SK-N-SH (cell line): ENCODE data around the gene CAMSAP1.

ENCODE experiments used
- EZH2phosphoT487 ChIP-seq: fragments of 200-600 bp; sonication (generic); IDR thresholded peaks from 2 replicates; pipeline ENCODE4 v1.6.1; 2017; ENCODE audit warnings: low read depth, mixed run types, mild to moderate bottlenecking, antibody characterized with exemption, moderate library complexity, borderline replicate concordance
- FOXJ3 ChIP-seq: sonication (generic); formaldehyde crosslinking; IDR thresholded peaks from 2 replicates; pipeline ENCODE4 v1.5.1; 2020; ENCODE audit warnings: mild to moderate bottlenecking, missing genetic modification reagents
- GATA2 ChIP-seq: sonication (generic); formaldehyde crosslinking; IDR thresholded peaks from 2 replicates; pipeline ENCODE4 v1.5.0; 2020; ENCODE audit warnings: mild to moderate bottlenecking, missing genetic modification reagents
- JUND ChIP-seq: IDR thresholded peaks from 2 replicates; pipeline ENCODE4 v1.4.0; 2012
- NFIC ChIP-seq: IDR thresholded peaks from 2 replicates; pipeline ENCODE4 v1.4.0; 2012; ENCODE audit warnings: borderline replicate concordance
- NRF1 ChIP-seq: IDR thresholded peaks from 2 replicates; pipeline ENCODE4 v1.6.1; 2012; ENCODE audit warnings: low read depth, mild to moderate bottlenecking, low read length
- RFX5 ChIP-seq: IDR thresholded peaks from 2 replicates; pipeline ENCODE4 v1.6.1; 2012; ENCODE audit warnings: mild to moderate bottlenecking, improper control_type of control experiment, low read length
- RXRA ChIP-seq: IDR thresholded peaks from 2 replicates; pipeline ENCODE4 v1.4.0; 2012; ENCODE audit warnings: low read depth, mild to moderate bottlenecking, borderline replicate concordance
- TAF1 ChIP-seq: IDR thresholded peaks from 2 replicates; pipeline ENCODE4 v1.6.1; 2012; ENCODE audit warnings: low read depth, mild to moderate bottlenecking, low read length, moderate library complexity, borderline replicate concordance
- YY1 ChIP-seq: IDR thresholded peaks from 2 replicates; pipeline ENCODE4 v1.4.0; 2012; ENCODE audit warnings: low read depth, mild to moderate bottlenecking
- TF ChIP-seq, protein P1 (sequence below): fragments of 200-600 bp; sonication (generic); IDR thresholded peaks from 2 replicates; pipeline ENCODE4 v1.6.1; 2017; ENCODE audit warnings: antibody characterized with exemption, mild to moderate bottlenecking, moderate library complexity
- TF ChIP-seq, protein P2 (sequence below): IDR thresholded peaks from 2 replicates; pipeline ENCODE4 v1.6.1; 2012; ENCODE audit warnings: mild to moderate bottlenecking, low read depth, low read length, moderate library complexity
- TF ChIP-seq, protein P3 (sequence below): IDR thresholded peaks from 2 replicates; pipeline ENCODE4 v1.4.0; 2012; ENCODE audit warnings: low read depth
- TF ChIP-seq, protein P4 (sequence below): IDR thresholded peaks from 2 replicates; pipeline ENCODE4 v1.4.0; 2012; ENCODE audit warnings: low read depth, borderline replicate concordance

DNA sequence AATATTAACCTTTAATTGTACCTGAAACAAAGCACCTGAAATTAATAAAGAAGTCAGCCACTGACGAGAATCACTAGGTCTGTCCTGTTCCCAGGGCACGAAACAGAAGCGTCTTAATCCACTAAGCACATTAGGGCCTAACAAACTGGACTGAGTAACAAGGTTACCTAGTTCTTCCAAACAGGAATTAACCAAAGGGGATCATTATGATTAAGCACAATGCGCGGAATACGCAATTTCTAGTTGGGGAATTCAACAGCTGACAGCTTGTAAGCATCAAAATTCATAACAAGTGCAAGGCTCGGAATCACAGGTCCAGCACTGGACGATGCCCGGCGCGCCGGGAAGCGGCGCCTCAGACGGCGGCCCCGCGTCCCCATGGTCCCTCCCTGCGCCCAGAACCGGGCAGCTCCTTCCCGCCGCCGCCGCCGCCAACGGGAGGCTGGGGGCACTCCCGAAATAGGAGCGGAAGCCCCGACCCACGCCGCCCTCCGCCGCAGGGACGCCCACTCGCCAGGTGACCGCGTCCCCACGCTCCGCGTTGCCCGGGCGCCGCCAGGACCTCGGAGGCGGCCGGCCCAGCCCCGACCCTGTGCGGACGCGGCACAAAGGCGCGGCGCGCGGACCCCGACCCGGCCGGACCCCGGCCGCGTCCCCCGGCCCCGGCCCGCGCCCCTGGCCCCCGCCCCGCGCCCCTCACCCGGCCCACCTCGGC, 898 bp downstream of the CAMSAP1 start:
- TF ChIP-seq, protein P1, sequence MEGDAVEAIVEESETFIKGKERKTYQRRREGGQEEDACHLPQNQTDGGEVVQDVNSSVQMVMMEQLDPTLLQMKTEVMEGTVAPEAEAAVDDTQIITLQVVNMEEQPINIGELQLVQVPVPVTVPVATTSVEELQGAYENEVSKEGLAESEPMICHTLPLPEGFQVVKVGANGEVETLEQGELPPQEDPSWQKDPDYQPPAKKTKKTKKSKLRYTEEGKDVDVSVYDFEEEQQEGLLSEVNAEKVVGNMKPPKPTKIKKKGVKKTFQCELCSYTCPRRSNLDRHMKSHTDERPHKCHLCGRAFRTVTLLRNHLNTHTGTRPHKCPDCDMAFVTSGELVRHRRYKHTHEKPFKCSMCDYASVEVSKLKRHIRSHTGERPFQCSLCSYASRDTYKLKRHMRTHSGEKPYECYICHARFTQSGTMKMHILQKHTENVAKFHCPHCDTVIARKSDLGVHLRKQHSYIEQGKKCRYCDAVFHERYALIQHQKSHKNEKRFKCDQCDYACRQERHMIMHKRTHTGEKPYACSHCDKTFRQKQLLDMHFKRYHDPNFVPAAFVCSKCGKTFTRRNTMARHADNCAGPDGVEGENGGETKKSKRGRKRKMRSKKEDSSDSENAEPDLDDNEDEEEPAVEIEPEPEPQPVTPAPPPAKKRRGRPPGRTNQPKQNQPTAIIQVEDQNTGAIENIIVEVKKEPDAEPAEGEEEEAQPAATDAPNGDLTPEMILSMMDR: no peak
- TF ChIP-seq, protein P2, sequence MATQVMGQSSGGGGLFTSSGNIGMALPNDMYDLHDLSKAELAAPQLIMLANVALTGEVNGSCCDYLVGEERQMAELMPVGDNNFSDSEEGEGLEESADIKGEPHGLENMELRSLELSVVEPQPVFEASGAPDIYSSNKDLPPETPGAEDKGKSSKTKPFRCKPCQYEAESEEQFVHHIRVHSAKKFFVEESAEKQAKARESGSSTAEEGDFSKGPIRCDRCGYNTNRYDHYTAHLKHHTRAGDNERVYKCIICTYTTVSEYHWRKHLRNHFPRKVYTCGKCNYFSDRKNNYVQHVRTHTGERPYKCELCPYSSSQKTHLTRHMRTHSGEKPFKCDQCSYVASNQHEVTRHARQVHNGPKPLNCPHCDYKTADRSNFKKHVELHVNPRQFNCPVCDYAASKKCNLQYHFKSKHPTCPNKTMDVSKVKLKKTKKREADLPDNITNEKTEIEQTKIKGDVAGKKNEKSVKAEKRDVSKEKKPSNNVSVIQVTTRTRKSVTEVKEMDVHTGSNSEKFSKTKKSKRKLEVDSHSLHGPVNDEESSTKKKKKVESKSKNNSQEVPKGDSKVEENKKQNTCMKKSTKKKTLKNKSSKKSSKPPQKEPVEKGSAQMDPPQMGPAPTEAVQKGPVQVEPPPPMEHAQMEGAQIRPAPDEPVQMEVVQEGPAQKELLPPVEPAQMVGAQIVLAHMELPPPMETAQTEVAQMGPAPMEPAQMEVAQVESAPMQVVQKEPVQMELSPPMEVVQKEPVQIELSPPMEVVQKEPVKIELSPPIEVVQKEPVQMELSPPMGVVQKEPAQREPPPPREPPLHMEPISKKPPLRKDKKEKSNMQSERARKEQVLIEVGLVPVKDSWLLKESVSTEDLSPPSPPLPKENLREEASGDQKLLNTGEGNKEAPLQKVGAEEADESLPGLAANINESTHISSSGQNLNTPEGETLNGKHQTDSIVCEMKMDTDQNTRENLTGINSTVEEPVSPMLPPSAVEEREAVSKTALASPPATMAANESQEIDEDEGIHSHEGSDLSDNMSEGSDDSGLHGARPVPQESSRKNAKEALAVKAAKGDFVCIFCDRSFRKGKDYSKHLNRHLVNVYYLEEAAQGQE: no peak
- no peak for TF ChIP-seq YY1
- TF ChIP-seq NRF1: no peak
- no peak for TF ChIP-seq GATA2
- no peak for TF ChIP-seq NFIC
- no peak for TF ChIP-seq RXRA
- no peak for TF ChIP-seq FOXJ3 (CRISPR knock-in tag)
- TF ChIP-seq RFX5: no peak
- TF ChIP-seq, protein P3, sequence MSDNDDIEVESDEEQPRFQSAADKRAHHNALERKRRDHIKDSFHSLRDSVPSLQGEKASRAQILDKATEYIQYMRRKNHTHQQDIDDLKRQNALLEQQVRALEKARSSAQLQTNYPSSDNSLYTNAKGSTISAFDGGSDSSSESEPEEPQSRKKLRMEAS: peak; percentile 0; the same call in 1 of the 2 replicates
- TF ChIP-seq EZH2phosphoT487: no peak
- TF ChIP-seq TAF1: no peak
- TF ChIP-seq, protein P4, sequence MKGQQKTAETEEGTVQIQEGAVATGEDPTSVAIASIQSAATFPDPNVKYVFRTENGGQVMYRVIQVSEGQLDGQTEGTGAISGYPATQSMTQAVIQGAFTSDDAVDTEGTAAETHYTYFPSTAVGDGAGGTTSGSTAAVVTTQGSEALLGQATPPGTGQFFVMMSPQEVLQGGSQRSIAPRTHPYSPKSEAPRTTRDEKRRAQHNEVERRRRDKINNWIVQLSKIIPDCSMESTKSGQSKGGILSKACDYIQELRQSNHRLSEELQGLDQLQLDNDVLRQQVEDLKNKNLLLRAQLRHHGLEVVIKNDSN: no peak
- TF ChIP-seq JUND: no peak
